ENCODE data around the gene UBE2E3.

The UBE2E3 gene

DNA sequence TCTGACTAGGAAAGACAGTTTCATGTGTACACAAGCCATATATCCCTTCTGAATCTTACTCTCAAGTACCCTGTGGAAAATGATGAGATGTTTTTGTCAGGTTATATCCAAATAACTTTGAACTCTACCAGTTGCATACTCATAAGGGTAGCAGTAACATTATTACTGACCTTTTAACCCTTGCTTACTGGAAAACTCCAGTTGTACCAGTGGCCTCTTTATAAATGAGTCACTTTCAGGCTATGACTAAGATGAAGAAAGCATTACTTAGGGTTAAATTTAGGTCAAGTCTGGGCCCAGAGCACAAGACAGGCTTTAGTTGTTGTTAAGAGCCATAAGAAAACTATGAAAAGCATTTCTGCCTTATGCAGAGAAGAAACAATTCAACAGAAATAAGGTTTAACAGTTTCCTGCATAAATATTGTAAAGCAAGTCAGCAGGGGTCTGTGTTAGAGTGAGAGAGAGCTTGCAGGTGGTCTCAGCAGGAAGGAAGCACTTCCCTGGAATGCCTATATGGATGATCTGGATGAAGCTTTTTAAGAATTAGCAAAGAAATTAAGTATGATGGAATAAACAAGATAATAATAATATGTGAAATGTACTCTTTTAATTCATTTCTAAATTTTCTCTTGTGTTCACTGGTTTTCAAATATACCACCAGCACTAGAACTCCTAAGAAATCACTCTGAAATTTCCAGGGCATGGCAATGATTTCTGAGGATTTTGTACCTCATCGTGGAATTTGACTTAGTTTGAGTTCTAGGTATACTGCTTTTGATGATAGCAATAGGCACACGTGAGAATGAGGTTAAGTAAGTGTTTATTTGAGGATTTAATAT lies 126.6 kb downstream of the UBE2E3 start:
- Histone ChIP-seq H3K4me3 (ENCODE audit: low read depth in 1 of 2, low read length in 1 of 2) (no peak overlapping the region), H3K27me3 (peaks cover 84% of the 10 kb centered on the region), H3K27ac (no peak overlapping the region), H3K36me3 (no peaks in the 10 kb centered on the region), H3K4me1 (ENCODE audit: control insufficient read depth in 1 of 2, insufficient read depth in 1 of 2, low read depth in 1 of 2, low read length in 1 of 2) (peaks cover 9 to 12% of the 10 kb centered on the region in 2 experiments), H3K9me3 (no peaks in the 10 kb centered on the region)
- TF ChIP-seq, protein P1, sequence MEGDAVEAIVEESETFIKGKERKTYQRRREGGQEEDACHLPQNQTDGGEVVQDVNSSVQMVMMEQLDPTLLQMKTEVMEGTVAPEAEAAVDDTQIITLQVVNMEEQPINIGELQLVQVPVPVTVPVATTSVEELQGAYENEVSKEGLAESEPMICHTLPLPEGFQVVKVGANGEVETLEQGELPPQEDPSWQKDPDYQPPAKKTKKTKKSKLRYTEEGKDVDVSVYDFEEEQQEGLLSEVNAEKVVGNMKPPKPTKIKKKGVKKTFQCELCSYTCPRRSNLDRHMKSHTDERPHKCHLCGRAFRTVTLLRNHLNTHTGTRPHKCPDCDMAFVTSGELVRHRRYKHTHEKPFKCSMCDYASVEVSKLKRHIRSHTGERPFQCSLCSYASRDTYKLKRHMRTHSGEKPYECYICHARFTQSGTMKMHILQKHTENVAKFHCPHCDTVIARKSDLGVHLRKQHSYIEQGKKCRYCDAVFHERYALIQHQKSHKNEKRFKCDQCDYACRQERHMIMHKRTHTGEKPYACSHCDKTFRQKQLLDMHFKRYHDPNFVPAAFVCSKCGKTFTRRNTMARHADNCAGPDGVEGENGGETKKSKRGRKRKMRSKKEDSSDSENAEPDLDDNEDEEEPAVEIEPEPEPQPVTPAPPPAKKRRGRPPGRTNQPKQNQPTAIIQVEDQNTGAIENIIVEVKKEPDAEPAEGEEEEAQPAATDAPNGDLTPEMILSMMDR (IDR thresholded peaks at IDR 0.05): no peak

DNA sequence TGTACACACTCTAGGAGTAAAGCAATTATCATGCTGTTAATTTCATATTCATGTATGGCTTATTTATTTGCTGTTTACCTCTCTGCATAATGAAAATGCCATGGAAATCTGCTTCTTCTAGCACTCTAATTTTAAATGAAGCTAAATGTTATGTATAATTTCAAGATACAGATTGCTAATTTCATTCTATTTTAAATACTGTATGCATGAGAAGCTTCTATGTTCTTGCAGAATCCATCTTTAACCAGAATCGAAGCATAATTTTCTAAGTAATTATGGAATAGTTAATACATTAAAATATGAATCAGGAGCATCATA lies 127.2 kb downstream of the UBE2E3 start:
- Histone ChIP-seq H3K4me1 (ENCODE audit: control insufficient read depth in 1 of 2, insufficient read depth in 1 of 2, low read depth in 1 of 2, low read length in 1 of 2) (peaks cover 9 to 12% of the 10 kb centered on the region in 2 experiments), H3K27ac (no peak overlapping the region), H3K9me3 (no peaks in the 10 kb centered on the region), H3K36me3 (no peaks in the 10 kb centered on the region), H3K4me3 (ENCODE audit: low read depth in 1 of 2, low read length in 1 of 2) (no peak overlapping the region), H3K27me3 (peaks cover 84% of the 10 kb centered on the region)
- TF ChIP-seq, protein P1 (IDR thresholded peaks at IDR 0.05): no peak

DNA sequence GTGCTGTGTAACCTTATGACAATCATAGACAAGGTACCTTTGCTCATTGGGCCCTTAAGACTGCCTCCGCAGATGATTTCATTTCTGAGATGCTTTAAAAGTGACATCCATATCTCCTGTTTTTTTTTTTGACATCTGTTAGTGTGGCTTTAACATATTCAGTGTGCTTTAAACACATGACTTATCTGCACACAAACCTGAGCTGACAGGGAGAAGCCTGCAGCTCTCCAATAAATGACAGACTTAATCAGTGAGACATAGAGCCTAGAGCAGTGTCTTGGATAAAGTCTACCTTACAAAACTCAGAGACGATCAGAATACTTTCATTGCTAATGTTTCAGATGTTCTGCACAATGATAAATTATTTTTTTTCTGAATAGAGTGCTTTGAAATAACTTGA lies 130.7 kb downstream of the UBE2E3 start:
- H3K36me3 ChIP-seq: no peaks in the 10 kb centered on the region
- H3K9me3 ChIP-seq: no peaks in the 10 kb centered on the region
- peaks cover 82% of the 10 kb centered on the region for H3K27me3 ChIP-seq
- TF ChIP-seq, protein P1 (IDR thresholded peaks at IDR 0.05): no peak
- H3K4me1 ChIP-seq (ENCODE audit: control insufficient read depth in 1 of 2, insufficient read depth in 1 of 2, low read depth in 1 of 2, low read length in 1 of 2): peaks cover 9 to 12% of the 10 kb centered on the region in 2 experiments
- H3K4me3 ChIP-seq (ENCODE audit: low read depth in 1 of 2, low read length in 1 of 2): no peak overlapping the region
- H3K27ac ChIP-seq: no peak overlapping the region

DNA sequence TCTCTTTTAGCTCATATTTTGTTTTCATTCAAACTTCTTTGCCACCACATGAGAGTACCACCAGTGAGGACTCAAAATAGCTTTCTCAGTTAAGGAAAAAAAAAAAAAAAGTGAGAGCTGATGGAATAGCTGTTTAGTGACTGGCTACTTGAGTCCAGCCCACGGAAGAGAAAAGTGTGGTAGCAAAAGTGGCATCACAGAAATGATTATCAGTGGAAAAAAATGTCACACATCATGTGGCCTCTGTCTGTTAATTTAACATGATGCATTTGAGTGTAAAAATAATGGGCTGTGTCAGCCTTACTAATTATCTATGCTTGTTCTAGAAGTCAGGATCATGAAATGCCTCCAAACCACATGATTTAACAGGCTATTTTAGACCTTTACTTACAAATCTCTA lies 132.5 kb downstream of the UBE2E3 start:
- no peaks in the 10 kb centered on the region for H3K9me3 ChIP-seq
- H3K4me3 ChIP-seq (ENCODE audit: low read depth in 1 of 2, low read length in 1 of 2): no peak overlapping the region
- TF ChIP-seq, protein P1 (IDR thresholded peaks at IDR 0.05): no peak
- peaks cover 67% of the 10 kb centered on the region for H3K27me3 ChIP-seq
- peaks cover 9 to 12% of the 10 kb centered on the region in 2 experiments for H3K4me1 ChIP-seq (ENCODE audit: control insufficient read depth in 1 of 2, insufficient read depth in 1 of 2, low read depth in 1 of 2, low read length in 1 of 2)
- no peaks in the 10 kb centered on the region for H3K36me3 ChIP-seq
- no peak overlapping the region for H3K27ac ChIP-seq
